Measurements from ENCODE around the gene ZNF182.

GRCh38 chrX:48045410-48046311, 41.9 kb upstream of the ZNF182 start:
- TF ChIP-seq TAF1 (IDR thresholded peaks at IDR 0.05; ENCODE audit: low read depth), result no peak
- TF ChIP-seq YY1 (IDR thresholded peaks at IDR 0.05; ENCODE audit: low read depth), result no peak
- TF ChIP-seq REST (IDR thresholded peaks at IDR 0.05; ENCODE audit: low read depth), result no peak
- TF ChIP-seq CREB1 (IDR thresholded peaks at IDR 0.05; ENCODE audit: low read depth), result no peak
- TF ChIP-seq MAX (IDR thresholded peaks at IDR 0.05), result no peak
- no peak for TF ChIP-seq TCF12 (IDR thresholded peaks at IDR 0.05; ENCODE audit: low read depth)

All from Ishikawa (cell line).